Stimulated activated CD8-positive, alpha-beta memory T cell treated with anti-CD3 and anti-CD28 coated beads, Interleukin-12 subunit alpha, Interleukin-12 subunit beta, amount 100 ng/mL, for 24 hours (primary cell): ENCODE data around the gene SATB2.

Experiments
- DNase-seq: peaks from one replicate; pipeline ENCODE4 v3.0.0-alpha.2; 2020; ENCODE audit errors: extremely low read depth

SATB2 gene

DNA sequence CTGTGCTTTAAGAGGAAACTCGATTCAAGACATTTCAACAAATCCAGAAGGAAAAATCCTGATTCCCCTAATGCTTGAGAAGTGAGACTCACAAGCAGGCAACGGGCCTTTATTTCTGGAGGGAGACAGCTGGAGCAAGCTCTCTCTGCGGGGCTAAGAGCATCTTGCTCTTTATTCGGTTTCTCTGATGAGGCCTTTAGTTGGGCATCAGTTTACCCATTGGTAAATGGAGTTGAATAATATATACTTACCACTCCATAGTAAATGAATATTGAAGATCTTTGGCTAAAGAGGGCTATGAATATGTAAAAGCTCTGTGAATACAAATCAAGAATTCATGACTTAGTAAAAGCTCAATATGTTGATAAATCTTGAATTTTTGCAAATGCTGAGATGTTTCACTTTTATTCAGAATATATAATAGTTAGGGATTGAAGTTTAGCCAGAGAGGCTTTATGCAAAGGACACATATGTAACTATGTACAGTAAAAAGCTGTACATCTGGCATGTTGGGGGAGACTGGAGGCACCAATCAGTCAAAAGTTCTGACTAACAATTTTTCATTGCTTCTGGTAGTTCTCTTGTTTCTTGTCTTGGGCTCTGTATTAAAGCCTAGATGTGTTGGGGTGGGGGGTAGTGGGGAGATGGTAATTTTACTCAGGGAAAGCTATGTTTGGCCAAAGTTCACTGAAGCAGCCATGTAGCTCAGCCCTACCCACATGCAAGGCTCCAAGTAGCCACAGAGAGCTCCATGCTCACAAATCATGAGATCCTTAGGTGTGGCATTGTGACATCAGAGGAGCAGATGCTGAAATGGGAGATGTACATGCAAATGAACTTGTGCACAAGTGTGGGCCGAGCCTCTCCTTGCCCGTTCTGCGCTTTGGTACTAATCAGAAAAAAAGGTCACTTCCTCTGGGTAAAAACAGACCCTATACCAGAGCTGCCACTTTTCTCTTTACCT lies 200.2 kb downstream of the SATB2 start:
- DNase-seq: no peak

DNA sequence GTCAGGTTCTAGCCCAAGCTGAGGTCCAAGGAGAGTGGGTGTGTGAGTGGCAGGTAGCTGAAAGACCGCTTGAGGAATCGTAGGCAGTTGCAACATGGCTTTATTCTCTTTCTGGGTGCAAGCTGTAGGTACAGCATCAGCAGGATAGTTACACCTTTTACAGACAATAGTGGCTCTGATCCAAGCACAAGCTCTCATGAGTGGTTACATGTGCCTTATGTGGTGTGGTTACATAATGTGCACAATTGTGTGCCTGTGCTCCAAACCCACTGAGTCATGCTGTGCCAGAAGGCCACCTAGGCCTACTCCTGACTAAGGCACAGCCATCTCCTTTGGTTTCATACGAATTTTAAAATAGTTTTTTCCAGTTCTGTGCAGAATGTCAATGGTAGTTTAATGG lies 227.6 kb downstream of the SATB2 start:
- no peak for DNase-seq

DNA sequence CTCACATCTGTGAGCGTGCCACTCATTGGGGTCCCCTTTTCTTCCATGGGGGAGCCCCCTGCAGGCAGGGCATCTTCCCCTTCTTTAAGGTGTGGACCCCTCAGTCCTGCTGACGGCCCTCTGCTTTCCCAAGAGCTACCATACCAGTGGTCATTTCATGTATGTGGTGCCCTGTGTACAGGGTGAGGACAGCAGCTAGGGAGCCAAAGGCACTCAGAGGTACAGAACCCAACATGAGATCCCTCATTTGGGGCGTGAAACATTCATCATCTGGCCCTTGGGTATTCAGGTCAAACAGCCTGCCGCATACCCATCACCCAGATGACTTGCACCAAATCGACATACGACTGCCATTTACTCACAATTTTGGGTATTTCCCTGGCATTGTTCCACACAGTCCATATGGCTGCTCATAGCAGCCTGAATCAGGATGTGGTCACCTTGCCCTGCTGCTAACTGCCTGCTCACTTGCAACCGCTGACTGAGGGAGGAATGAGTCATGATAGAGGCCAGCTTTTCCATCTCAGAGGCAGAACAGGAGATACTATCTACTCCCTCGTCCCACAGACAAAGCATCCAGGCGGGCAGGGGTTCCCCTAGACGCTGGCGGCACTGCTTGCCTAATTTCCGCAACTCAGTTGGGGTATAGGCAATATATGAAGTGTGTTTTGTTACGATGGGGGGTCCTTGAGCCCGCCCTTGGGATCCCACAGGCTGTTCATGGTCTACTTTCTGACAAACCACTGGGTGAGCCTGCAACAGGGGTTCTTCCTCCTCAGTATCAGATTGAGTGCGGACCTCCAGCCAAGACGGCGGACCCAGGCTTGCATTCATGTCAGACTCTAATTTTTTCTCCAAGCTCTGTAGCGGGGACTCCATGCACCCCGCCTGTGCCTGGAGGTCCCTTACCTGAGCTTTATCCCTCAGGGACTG lies 228.6 kb downstream of the SATB2 start:
- DNase-seq: no peak

- no peak for DNase-seq
Measured at GRCh38 chr2:199223791-199224190, 233.9 kb downstream of the SATB2 start.

- no peak for DNase-seq
Measured at GRCh38 chr2:199220920-199221319, 236.8 kb downstream of the SATB2 start.

GRCh38 chr2:199219551-199219950 lies 238.2 kb downstream of the SATB2 start:
- no peak for DNase-seq
